Kidney epithelial cell (primary cell): ENCODE results near the gene SLC16A10. TPM values are rescaled to one million over a fixed set of nuclear protein-coding genes. Genes with fewer than 3 reads are reported as not detected.
"Not testable (repeated sequence)": the region's sequence is repeated elsewhere in the genome, so short reads cannot be mapped to it uniquely, and the experiment has no call there.

Experiments
- DNase-seq: peaks from one replicate; pipeline ENCODE4 v3.0.0-alpha.2; 2010; ENCODE audit warnings: low read depth
- H3K27me3 ChIP-seq: 2 replicates; pipeline ENCODE4 v1.6.0; 2011; ENCODE audit warnings: low read length; ENCODE audit not compliant: control insufficient read depth, insufficient read depth
- H3K36me3 ChIP-seq: 2 replicates; pipeline ENCODE4 v1.5.1; 2011; ENCODE audit warnings: low read length; ENCODE audit not compliant: control insufficient read depth, insufficient read depth
- H3K4me3 ChIP-seq: 2 replicates; pipeline ENCODE4 v1.5.1; 2011; ENCODE audit warnings: low read depth, mild to moderate bottlenecking, control low read depth, low read length
- CTCF ChIP-seq: IDR thresholded peaks from 2 replicates; pipeline ENCODE4 v1.5.1; 2011; ENCODE audit warnings: mild to moderate bottlenecking, moderate library complexity, low read length, control low read depth, inconsistent platforms; ENCODE audit not compliant: insufficient read depth, poor library complexity, severe bottlenecking
- total RNA-seq: library from RNA; depleted of rRNA; stranded (reverse); fragments of >200 nt; gene quantifications from 2 replicates; pipeline ENCODE4 v1.2.3, GENCODE V29; 2015

The SLC16A10 gene
- total RNA-seq, 1 donor from 2014 or later, result 1.0 TPM

- no peak for TF ChIP-seq CTCF
- Histone ChIP-seq H3K27me3 (no peaks in the 10 kb centered on the region), H3K36me3 (no peaks in the 10 kb centered on the region), H3K4me3 (no peak overlapping the region)
- no peak for DNase-seq
Observed at GRCh38 chr6:111080698-111081097, 6.6 kb upstream of the SLC16A10 start.

GRCh38 chr6:111086685-111087084 is 618 bp upstream of the SLC16A10 start:
- Histone ChIP-seq H3K36me3 (no peaks in the 10 kb centered on the region), H3K4me3 (peak overlapping the region; percentile 56)
- TF ChIP-seq CTCF, result no peak

GRCh38 chr6:111087871-111088667 is 766 bp downstream of the SLC16A10 start:
- TF ChIP-seq CTCF, result no peak
- DNase-seq, result no peak
- Histone ChIP-seq H3K36me3 (no peaks in the 10 kb centered on the region), H3K27me3 (peaks cover 5% of the 10 kb centered on the region), H3K4me3 (peak overlapping the region; percentile 56)

More at GRCh38 chr6:111086685-111087084, 618 bp upstream of the SLC16A10 start:
- H3K27me3 ChIP-seq, result peaks cover 5% of the 10 kb centered on the region
- DNase-seq, result no peak

- Histone ChIP-seq H3K36me3 (no peaks in the 10 kb centered on the region), H3K4me3 (peak overlapping the region; percentile 56)
- TF ChIP-seq CTCF, result no peak
Observed at GRCh38 chr6:111088668-111089003, 1.3 kb downstream of the SLC16A10 start.

GRCh38 chr6:111090766-111091165 is 3.5 kb downstream of the SLC16A10 start:
- Histone ChIP-seq H3K4me3 (no peak overlapping the region), H3K27me3 (peaks cover 5% of the 10 kb centered on the region), H3K36me3 (no peaks in the 10 kb centered on the region)
- DNase-seq, result no peak
- no peak for TF ChIP-seq CTCF

More at GRCh38 chr6:111088668-111089003, 1.3 kb downstream of the SLC16A10 start:
- peaks cover 5% of the 10 kb centered on the region for H3K27me3 ChIP-seq
- no peak for DNase-seq

GRCh38 chr6:111091987-111092386 is 4.7 kb downstream of the SLC16A10 start:
- TF ChIP-seq CTCF, result no peak
- H3K27me3 ChIP-seq, result peaks cover 5% of the 10 kb centered on the region
- no peak for DNase-seq
- no peak overlapping the region for H3K4me3 ChIP-seq
- no peaks in the 10 kb centered on the region for H3K36me3 ChIP-seq

- not testable (repeated sequence) for H3K27me3 ChIP-seq, H3K36me3 ChIP-seq, DNase-seq, H3K4me3 ChIP-seq
Observed at GRCh38 chr6:111095488-111095887, 8.2 kb downstream of the SLC16A10 start.
